Measurements from ENCODE around the gene TPX2.
"Not testable (repeated sequence)": the region's sequence is repeated elsewhere in the genome, so short reads cannot be mapped to it uniquely, and the experiment has no call there.

The TPX2 gene

DNA sequence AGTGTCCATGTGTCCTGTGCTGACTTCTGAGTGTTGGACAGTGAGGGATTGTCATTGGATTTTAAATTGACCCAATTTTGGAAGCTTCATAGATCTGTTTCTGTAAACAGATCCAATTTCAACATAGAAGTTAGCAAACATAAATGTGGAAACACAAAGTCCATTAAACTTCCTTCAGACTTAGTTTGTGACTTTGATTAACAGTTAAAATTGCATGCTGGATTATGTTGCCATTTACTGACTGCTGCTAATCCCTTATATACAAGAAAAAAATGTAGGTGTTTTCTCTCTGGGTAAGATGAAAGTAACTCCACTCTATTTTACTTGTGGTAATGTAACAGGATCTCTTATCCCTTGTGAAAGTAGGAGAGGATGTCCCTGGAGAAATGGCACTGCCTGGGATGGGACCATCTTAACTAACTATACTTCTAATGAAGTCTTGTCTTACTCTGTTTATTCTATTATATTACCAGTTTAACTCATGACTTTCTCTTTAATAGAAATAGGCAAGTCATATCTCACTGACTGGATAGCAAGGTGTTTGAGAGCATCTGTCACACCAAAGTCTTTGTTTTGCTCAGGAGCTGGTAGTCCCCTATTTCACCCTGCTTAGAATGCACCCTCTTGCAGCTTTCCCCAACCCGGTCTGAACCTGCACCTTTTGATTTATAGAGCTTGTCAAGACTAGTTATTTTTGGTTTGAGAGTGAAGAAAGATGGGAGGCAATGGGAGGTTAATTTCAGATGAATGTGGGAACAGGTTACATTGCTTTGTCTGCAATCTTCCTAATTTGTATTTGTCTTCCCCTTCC, 7.2 kb downstream of the TPX2 start (continued):
- 0 out of 2 replicates have a peak, but pooled peaks have one; percentile 50 for TF ChIP-seq OVOL3 (tag by site-specific recombination; IDR thresholded peaks at IDR 0.05)
- no peak for TF ChIP-seq ZNF76 (tag by site-specific recombination; IDR thresholded peaks at IDR 0.05; ENCODE audit: borderline replicate concordance, low read depth)
- peak; percentile 96 for TF ChIP-seq PRDM6 (tag by site-specific recombination; IDR thresholded peaks at IDR 0.05)
- 0 out of 2 replicates have a peak, but pooled peaks have one; percentile 13 for TF ChIP-seq IKZF3 (tag by site-specific recombination; IDR thresholded peaks at IDR 0.05)
- no peak for TF ChIP-seq ZNF10 (tag by site-specific recombination; IDR thresholded peaks at IDR 0.05)
- peak; percentile 25 for TF ChIP-seq ZEB2 (tag by site-specific recombination; IDR thresholded peaks at IDR 0.05)
- TF ChIP-seq ZSCAN30 (tag by site-specific recombination; IDR thresholded peaks at IDR 0.05), result no peak
- TF ChIP-seq YY1 (tag by site-specific recombination; IDR thresholded peaks at IDR 0.05), result no peak
- TF ChIP-seq ZNF561 (tag by site-specific recombination; IDR thresholded peaks at IDR 0.05; ENCODE audit: borderline replicate concordance), result 0 out of 2 replicates have a peak, but pooled peaks have one; percentile 35
- TF ChIP-seq ZNF701 (tag by site-specific recombination; IDR thresholded peaks at IDR 0.05), result no peak
- no peak for TF ChIP-seq ZNF335 (tag by site-specific recombination; conservative IDR thresholded peaks at IDR 0.05)
- no peak for TF ChIP-seq ZNF624 (tag by site-specific recombination; IDR thresholded peaks at IDR 0.05)
- no peak for TF ChIP-seq ZNF785 (tag by site-specific recombination; IDR thresholded peaks at IDR 0.05)
- TF ChIP-seq ZFP41 (tag by site-specific recombination; IDR thresholded peaks at IDR 0.05; ENCODE audit: borderline replicate concordance), result no peak
- TF ChIP-seq ZBTB1 (tag by site-specific recombination; IDR thresholded peaks at IDR 0.05), result no peak
- no peak for TF ChIP-seq SETDB1 (IDR thresholded peaks at IDR 0.05; ENCODE audit: insufficient read length, low read length)
- TF ChIP-seq ZNF416 (tag by site-specific recombination; IDR thresholded peaks at IDR 0.05), result no peak
- no peak for TF ChIP-seq ZNF223 (tag by site-specific recombination; IDR thresholded peaks at IDR 0.05)
- TF ChIP-seq ZNF837 (tag by site-specific recombination; IDR thresholded peaks at IDR 0.05), result no peak
- TF ChIP-seq ZNF776 (tag by site-specific recombination; IDR thresholded peaks at IDR 0.05; ENCODE audit: borderline replicate concordance), result no peak
- no peak for TF ChIP-seq HOXA7 (CRISPR knock-in tag; IDR thresholded peaks at IDR 0.05; ENCODE audit: borderline replicate concordance)
- TF ChIP-seq, protein P1, sequence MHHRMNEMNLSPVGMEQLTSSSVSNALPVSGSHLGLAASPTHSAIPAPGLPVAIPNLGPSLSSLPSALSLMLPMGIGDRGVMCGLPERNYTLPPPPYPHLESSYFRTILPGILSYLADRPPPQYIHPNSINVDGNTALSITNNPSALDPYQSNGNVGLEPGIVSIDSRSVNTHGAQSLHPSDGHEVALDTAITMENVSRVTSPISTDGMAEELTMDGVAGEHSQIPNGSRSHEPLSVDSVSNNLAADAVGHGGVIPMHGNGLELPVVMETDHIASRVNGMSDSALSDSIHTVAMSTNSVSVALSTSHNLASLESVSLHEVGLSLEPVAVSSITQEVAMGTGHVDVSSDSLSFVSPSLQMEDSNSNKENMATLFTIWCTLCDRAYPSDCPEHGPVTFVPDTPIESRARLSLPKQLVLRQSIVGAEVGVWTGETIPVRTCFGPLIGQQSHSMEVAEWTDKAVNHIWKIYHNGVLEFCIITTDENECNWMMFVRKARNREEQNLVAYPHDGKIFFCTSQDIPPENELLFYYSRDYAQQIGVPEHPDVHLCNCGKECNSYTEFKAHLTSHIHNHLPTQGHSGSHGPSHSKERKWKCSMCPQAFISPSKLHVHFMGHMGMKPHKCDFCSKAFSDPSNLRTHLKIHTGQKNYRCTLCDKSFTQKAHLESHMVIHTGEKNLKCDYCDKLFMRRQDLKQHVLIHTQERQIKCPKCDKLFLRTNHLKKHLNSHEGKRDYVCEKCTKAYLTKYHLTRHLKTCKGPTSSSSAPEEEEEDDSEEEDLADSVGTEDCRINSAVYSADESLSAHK (tag by site-specific recombination; IDR thresholded peaks at IDR 0.05), result peak; percentile 93
- TF ChIP-seq, protein P2, sequence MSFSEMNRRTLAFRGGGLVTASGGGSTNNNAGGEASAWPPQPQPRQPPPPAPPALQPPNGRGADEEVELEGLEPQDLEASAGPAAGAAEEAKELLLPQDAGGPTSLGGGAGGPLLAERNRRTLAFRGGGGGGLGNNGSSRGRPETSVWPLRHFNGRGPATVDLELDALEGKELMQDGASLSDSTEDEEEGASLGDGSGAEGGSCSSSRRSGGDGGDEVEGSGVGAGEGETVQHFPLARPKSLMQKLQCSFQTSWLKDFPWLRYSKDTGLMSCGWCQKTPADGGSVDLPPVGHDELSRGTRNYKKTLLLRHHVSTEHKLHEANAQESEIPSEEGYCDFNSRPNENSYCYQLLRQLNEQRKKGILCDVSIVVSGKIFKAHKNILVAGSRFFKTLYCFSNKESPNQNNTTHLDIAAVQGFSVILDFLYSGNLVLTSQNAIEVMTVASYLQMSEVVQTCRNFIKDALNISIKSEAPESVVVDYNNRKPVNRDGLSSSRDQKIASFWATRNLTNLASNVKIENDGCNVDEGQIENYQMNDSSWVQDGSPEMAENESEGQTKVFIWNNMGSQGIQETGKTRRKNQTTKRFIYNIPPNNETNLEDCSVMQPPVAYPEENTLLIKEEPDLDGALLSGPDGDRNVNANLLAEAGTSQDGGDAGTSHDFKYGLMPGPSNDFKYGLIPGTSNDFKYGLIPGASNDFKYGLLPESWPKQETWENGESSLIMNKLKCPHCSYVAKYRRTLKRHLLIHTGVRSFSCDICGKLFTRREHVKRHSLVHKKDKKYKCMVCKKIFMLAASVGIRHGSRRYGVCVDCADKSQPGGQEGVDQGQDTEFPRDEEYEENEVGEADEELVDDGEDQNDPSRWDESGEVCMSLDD (tag by site-specific recombination; IDR thresholded peaks at IDR 0.05), result no peak
- no peak for TF ChIP-seq ZNF23 (tag by site-specific recombination; IDR thresholded peaks at IDR 0.05; ENCODE audit: borderline replicate concordance)
- TF ChIP-seq, protein P3, sequence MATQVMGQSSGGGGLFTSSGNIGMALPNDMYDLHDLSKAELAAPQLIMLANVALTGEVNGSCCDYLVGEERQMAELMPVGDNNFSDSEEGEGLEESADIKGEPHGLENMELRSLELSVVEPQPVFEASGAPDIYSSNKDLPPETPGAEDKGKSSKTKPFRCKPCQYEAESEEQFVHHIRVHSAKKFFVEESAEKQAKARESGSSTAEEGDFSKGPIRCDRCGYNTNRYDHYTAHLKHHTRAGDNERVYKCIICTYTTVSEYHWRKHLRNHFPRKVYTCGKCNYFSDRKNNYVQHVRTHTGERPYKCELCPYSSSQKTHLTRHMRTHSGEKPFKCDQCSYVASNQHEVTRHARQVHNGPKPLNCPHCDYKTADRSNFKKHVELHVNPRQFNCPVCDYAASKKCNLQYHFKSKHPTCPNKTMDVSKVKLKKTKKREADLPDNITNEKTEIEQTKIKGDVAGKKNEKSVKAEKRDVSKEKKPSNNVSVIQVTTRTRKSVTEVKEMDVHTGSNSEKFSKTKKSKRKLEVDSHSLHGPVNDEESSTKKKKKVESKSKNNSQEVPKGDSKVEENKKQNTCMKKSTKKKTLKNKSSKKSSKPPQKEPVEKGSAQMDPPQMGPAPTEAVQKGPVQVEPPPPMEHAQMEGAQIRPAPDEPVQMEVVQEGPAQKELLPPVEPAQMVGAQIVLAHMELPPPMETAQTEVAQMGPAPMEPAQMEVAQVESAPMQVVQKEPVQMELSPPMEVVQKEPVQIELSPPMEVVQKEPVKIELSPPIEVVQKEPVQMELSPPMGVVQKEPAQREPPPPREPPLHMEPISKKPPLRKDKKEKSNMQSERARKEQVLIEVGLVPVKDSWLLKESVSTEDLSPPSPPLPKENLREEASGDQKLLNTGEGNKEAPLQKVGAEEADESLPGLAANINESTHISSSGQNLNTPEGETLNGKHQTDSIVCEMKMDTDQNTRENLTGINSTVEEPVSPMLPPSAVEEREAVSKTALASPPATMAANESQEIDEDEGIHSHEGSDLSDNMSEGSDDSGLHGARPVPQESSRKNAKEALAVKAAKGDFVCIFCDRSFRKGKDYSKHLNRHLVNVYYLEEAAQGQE (tag by site-specific recombination; IDR thresholded peaks at IDR 0.05), result no peak
- no peak for TF ChIP-seq ZBTB48 (tag by site-specific recombination; IDR thresholded peaks at IDR 0.05)

DNA sequence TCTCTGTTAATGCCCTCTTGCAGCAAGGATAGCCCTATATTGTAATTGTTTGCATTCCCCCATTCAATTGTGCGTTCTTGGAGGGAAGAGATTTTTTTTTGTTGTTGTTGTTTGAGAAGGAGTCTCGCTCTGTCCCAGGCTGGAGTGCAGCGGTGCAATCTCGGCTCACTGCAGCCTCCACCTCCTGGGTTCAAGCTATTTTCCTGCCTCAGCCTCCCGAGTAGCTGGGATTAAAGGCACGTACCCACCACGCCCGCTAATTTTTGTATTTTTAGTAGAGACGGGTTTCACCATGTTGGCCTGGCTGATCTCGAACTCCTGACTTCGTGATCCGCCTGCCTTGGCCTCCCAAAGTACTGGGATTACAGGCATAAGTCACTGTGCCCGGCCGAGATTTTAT, 7.9 kb downstream of the TPX2 start:
- H3K27ac ChIP-seq (ENCODE audit: extremely low read depth, low read depth, low read length); H3K9me3 ChIP-seq (ENCODE audit: control insufficient read depth, insufficient read depth, low read depth, low read length); H3K4me3 ChIP-seq (ENCODE audit: low read depth, low read length): not testable (repeated sequence)
- H3K4me1 ChIP-seq (ENCODE audit: control insufficient read depth, insufficient read depth, low read length), result peaks cover 15% of the 10 kb centered on the region
- ChIA-PET POLR2A (interaction anchor here (0.7 kb wide), 1 partner anchor 15 kb away, joined by 3 read pairs; no protein-coding TSS in a partner anchor), CTCF (interaction anchor here (0.8 kb wide), 1 partner anchor 163 kb away, joined by 3 read pairs; no protein-coding TSS in a partner anchor)
- H3K36me3 ChIP-seq (ENCODE audit: control insufficient read depth in 2 of 2, insufficient read depth in 1 of 2, low read length in 2 of 2), result peaks cover 26 to 60% of the 10 kb centered on the region in 2 experiments; a peak in 2 of 3 replicates
